ENCODE measurements around the gene MS4A18. TPM values are rescaled to one million over a fixed set of nuclear protein-coding genes. Genes with fewer than 3 reads are reported as not detected.
"Not testable (repeated sequence)": the region's sequence is repeated elsewhere in the genome, so short reads cannot be mapped to it uniquely, and the experiment has no call there.

MS4A18 gene
- total and polyA plus RNA-seq, 2 experiments from 2014 or later, result not detected

DNA sequence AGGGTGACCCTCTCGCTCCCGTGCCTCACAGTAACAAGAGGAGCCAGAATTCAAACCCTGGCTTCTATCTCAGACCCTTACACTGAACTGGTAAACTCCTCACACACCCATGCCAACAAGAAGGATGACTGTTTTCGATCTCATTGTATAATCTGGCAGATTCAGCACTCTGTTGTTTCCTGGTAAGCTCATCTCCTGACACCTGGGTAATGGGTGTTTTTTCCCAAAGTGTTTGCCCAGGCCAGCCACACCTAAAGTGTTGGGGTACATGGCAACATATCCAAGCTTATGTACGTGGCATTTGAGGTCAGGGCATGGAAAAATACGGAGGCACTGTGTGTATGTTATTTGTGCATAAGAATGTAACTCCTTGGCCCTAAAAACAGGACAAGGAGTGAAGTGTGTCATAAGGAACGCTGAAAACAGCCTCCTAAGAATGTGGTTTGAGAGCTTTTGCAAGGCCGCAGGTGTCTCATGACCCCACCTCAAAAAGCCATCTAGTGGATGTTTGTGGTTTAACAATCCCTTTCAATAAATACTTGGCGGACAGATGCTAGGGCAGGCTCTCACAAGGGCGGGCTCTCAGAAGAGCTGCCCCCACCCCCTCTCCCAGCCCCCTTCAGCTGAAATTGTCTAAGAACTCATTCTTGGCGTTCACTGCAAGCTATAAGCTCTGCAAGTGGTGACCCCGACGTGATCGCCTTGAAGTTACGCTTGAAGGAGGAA is 31.9 kb downstream of the MS4A18 start, which contains the start of gene MS4A15:
MS4A15 (plus strand) TSS at position 561 of the 726 bp plus-strand sequence. CDS start 6,867 bp downstream, outside the sequence.
- H4K20me1 ChIP-seq (ENCODE audit: insufficient read depth, poor library complexity, severe bottlenecking), result no peaks in the 10 kb centered on the region
- H3K4me3 ChIP-seq, result no peak within 1 kb of the TSS
- H3K4me1 ChIP-seq (ENCODE audit: insufficient read depth), result peaks cover 8% of the 10 kb centered on the region
- no peaks in the 10 kb centered on the region for H3K9me3 ChIP-seq (ENCODE audit: low read depth)
- H3K27ac ChIP-seq, result no peak within 1 kb of the TSS
- DNase-seq (ENCODE audit: low spot score), result peak; percentile 38
- no peak within 1 kb of the TSS for H2AFZ ChIP-seq
- H3K27me3 ChIP-seq, result no peaks in the 10 kb centered on the region
- no peak within 1 kb of the TSS for H3K4me2 ChIP-seq
- no peaks in the 10 kb centered on the region for H3K79me2 ChIP-seq
- 66% methylated on average over 14 of the region's 14 CpGs for WGBS (ENCODE audit: low lambda C conversion rate, missing lambda C conversion rate)
- TF ChIP-seq EZH2 (IDR thresholded peaks at IDR 0.05; ENCODE audit: borderline replicate concordance) (no peak), EZH2phosphoT487 (IDR thresholded peaks at IDR 0.05; ENCODE audit: low read depth, severe bottlenecking, unreplicated experiment) (no peak)
- TF ChIP-seq, protein P1, sequence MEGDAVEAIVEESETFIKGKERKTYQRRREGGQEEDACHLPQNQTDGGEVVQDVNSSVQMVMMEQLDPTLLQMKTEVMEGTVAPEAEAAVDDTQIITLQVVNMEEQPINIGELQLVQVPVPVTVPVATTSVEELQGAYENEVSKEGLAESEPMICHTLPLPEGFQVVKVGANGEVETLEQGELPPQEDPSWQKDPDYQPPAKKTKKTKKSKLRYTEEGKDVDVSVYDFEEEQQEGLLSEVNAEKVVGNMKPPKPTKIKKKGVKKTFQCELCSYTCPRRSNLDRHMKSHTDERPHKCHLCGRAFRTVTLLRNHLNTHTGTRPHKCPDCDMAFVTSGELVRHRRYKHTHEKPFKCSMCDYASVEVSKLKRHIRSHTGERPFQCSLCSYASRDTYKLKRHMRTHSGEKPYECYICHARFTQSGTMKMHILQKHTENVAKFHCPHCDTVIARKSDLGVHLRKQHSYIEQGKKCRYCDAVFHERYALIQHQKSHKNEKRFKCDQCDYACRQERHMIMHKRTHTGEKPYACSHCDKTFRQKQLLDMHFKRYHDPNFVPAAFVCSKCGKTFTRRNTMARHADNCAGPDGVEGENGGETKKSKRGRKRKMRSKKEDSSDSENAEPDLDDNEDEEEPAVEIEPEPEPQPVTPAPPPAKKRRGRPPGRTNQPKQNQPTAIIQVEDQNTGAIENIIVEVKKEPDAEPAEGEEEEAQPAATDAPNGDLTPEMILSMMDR (IDR thresholded peaks at IDR 0.05; ENCODE audit: poor library complexity), result peak; percentile 32
- no peaks in the 10 kb centered on the region for H3K36me3 ChIP-seq (replicated peaks; ENCODE audit: insufficient read depth, low read depth)
- H3K9me2 ChIP-seq (replicated peaks; ENCODE audit: insufficient read depth), result no peaks in the 10 kb centered on the region

DNA sequence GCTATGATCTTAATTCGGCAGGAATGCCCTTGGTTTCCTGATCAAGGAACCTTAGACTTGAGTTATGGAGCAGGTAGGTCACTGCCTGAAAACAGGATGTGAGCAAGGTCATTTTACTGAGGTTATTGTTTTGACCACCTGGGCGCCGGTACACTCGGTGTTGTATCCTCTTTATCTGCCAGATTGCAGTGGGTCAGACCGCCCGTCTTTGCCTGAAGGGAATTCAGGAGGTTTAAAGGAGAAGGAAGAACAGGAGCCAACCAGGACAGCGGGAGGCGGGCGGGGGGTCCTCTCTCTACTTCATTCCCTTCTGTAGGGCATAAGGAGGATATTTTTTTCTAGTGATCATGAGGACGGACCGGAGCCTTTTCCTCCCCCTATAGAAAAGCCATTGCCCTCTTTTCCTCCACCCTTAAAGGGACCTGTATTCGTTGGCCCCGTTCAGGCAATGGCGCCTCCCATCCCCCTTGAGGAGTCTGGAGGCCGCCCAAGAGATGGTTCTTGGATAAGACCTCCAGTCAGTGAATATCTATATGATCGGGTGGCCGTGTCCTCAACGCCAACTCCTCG is 32.8 kb downstream of the MS4A18 start:
- H3K27me3 ChIP-seq, result no peaks in the 10 kb centered on the region
- no peaks in the 10 kb centered on the region for H3K79me2 ChIP-seq
- peaks cover 8% of the 10 kb centered on the region for H3K4me1 ChIP-seq (ENCODE audit: insufficient read depth)
- no peak overlapping the region for H2AFZ ChIP-seq
- TF ChIP-seq, protein P1 (IDR thresholded peaks at IDR 0.05; ENCODE audit: poor library complexity), result no peak
- TF ChIP-seq EZH2 (IDR thresholded peaks at IDR 0.05; ENCODE audit: borderline replicate concordance), result no peak
- no peak for TF ChIP-seq EZH2phosphoT487 (IDR thresholded peaks at IDR 0.05; ENCODE audit: low read depth, severe bottlenecking, unreplicated experiment)
- H3K9me3 ChIP-seq (ENCODE audit: low read depth), result no peaks in the 10 kb centered on the region
- no peak overlapping the region for H3K27ac ChIP-seq
- 90% methylated on average over 19 of the region's 19 CpGs for WGBS (ENCODE audit: low lambda C conversion rate, missing lambda C conversion rate)
- no peaks in the 10 kb centered on the region for H3K9me2 ChIP-seq (replicated peaks; ENCODE audit: insufficient read depth)
- no peak for DNase-seq (ENCODE audit: low spot score)
- H4K20me1 ChIP-seq (ENCODE audit: insufficient read depth, poor library complexity, severe bottlenecking), result no peaks in the 10 kb centered on the region
- H3K36me3 ChIP-seq (replicated peaks; ENCODE audit: insufficient read depth, low read depth), result no peaks in the 10 kb centered on the region
- H3K4me3 ChIP-seq, result no peak overlapping the region
- no peak overlapping the region for H3K4me2 ChIP-seq

DNA sequence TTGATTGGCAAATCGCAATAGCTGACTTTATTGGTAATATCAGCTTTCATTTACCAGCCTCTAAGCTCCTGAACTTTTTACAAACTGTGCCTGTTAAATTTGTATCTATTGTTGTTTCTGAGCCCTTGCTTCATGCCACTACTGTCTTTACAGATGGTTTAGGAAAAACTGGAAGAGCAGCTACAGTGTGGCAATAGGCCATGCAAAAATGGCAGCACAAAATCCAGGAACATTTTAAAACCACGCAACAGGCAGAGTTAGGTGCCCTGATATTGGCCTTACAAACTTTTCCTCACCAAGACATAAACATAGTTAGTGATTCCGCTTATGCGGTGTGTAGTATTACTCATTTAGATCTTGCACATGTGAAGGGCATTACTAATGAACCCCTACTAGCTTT is 34.2 kb downstream of the MS4A18 start:
- 79% methylated on average over 4 of the region's 4 CpGs for WGBS (ENCODE audit: low lambda C conversion rate, missing lambda C conversion rate)
- not testable (repeated sequence) for H4K20me1 ChIP-seq (ENCODE audit: insufficient read depth, poor library complexity, severe bottlenecking); DNase-seq (ENCODE audit: low spot score); H3K27me3 ChIP-seq; H3K4me3 ChIP-seq; H3K36me3 ChIP-seq (replicated peaks; ENCODE audit: insufficient read depth, low read depth); H2AFZ ChIP-seq; H3K79me2 ChIP-seq; H3K4me1 ChIP-seq (ENCODE audit: insufficient read depth); H3K4me2 ChIP-seq; H3K9me2 ChIP-seq (replicated peaks; ENCODE audit: insufficient read depth); H3K9me3 ChIP-seq (ENCODE audit: low read depth)
- H3K27ac ChIP-seq, result peak overlapping the region; percentile 82

DNA sequence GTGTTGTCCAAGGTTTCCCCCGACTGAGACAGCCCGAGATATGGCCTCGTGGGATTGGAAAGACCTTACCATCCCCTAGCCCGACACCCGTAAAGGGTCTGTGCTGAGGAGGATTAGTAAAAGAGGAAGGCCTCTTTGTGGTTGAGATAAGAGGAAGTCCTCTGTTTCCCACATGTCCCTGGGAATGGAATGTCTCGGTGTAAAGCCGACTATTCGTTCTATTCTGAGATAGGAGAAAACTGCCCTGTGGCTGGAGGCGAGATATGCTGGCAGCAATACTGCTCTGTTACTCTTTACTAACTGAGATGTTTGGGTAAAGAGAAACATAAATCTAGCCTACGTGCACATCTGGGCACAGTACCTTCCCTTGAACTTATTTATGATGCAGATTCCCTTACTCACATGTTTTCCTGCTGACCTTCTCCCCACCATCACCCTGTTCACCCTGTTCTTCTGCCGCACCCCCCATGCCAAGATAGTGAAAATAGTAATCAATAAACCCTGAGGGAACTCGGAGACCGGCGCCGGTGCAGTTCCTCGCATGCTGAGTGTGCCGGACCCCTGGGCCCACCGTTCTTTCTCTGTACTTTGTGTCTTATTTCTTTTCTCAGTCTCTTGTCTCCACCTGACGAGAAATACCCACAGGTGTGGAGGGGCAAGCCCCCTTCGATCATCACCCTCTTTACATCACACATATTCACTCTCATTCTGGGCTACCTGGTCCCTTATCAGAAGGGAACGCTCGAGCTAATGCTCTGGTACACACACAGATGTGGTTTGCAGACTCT is 35.1 kb downstream of the MS4A18 start:
- H3K79me2 ChIP-seq; H3K27me3 ChIP-seq; H3K9me2 ChIP-seq (replicated peaks; ENCODE audit: insufficient read depth); H3K4me3 ChIP-seq; H3K9me3 ChIP-seq (ENCODE audit: low read depth); H4K20me1 ChIP-seq (ENCODE audit: insufficient read depth, poor library complexity, severe bottlenecking); H3K36me3 ChIP-seq (replicated peaks; ENCODE audit: insufficient read depth, low read depth); DNase-seq (ENCODE audit: low spot score); H2AFZ ChIP-seq; H3K4me1 ChIP-seq (ENCODE audit: insufficient read depth): not testable (repeated sequence)
- 59% methylated on average over 22 of the region's 22 CpGs for WGBS (ENCODE audit: low lambda C conversion rate, missing lambda C conversion rate)
- Histone ChIP-seq H3K27ac (peak overlapping the region; percentile 82), H3K4me2 (peak overlapping the region; percentile 42)
